ENCODE data around the gene SPATS2. TPM values are rescaled to one million over a fixed set of nuclear protein-coding genes. Genes with fewer than 3 reads are reported as not detected.
"Not testable (repeated sequence)": the region's sequence is repeated elsewhere in the genome, so short reads cannot be mapped to it uniquely, and the experiment has no call there.

The SPATS2 gene
- total RNA-seq, 1 donor from 2014 or later = 21.3 TPM

DNA sequence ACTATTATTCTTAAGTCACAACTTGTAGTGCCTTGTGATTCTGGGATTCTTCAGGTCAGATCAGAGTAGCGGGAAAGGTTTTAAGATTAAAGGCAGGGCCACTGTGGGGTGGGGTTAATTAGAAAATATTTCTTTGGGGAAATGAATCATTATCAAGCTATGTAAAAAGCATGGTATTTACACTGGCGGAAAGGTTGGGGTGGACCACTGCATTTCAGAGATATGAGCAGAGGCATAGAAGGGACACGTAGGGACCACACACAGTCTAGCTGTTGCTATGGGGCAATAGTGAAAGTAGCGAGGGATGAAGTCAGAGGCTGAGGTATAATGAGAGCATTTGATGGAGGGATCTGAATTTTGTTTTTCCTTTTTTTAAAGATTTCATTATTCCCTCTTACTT, 139.9 kb downstream of the SPATS2 start:
- Histone ChIP-seq H3K36me3 (ENCODE audit: control insufficient read depth, insufficient read depth, low read length) (no peaks in the 10 kb centered on the region), H3K4me3 (ENCODE audit: low read depth, low read length) (no peak overlapping the region), H3K27me3 (ENCODE audit: control insufficient read depth, insufficient read depth, low read length) (no peaks in the 10 kb centered on the region)
- FAIRE-seq = no peak
- DNase-seq (ENCODE audit: low read depth) = peak; percentile 91
- TF ChIP-seq CTCF (IDR thresholded peaks at IDR 0.05; ENCODE audit: insufficient read depth, low read length, severe bottlenecking) = no peak

GRCh38 chr12:49509681-49510080, 142.4 kb downstream of the SPATS2 start:
- H3K27me3 ChIP-seq (ENCODE audit: control insufficient read depth, insufficient read depth, low read length); DNase-seq (ENCODE audit: low read depth); H3K36me3 ChIP-seq (ENCODE audit: control insufficient read depth, insufficient read depth, low read length); FAIRE-seq; H3K4me3 ChIP-seq (ENCODE audit: low read depth, low read length): not testable (repeated sequence)

DNA sequence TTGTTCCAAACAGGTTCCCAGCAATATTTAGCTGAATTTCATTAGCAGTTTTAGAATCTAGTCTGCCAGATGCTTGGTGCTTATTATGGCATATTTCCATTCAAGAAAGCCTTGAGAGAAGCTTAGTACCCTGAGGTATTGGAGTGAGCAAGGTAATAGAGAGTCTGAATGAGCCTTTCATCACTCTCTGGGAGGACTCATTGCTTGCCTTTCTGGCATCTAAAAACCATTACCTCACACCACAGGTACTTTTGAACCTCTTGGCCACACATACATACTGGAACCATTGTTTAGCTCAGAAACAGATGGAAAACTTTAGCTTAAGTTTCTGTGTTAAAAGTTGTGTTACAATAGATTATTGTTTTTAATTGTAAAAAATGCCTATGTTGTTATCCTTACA, 144.1 kb downstream of the SPATS2 start:
- Histone ChIP-seq H3K36me3 (ENCODE audit: control insufficient read depth, insufficient read depth, low read length) (no peaks in the 10 kb centered on the region), H3K4me3 (ENCODE audit: low read depth, low read length) (no peak overlapping the region), H3K27me3 (ENCODE audit: control insufficient read depth, insufficient read depth, low read length) (no peaks in the 10 kb centered on the region)
- FAIRE-seq (no peak), DNase-seq (ENCODE audit: low read depth) (no peak)
- no peak for TF ChIP-seq CTCF (IDR thresholded peaks at IDR 0.05; ENCODE audit: insufficient read depth, low read length, severe bottlenecking)

- no peak for FAIRE-seq
- Histone ChIP-seq H3K27me3 (ENCODE audit: control insufficient read depth, insufficient read depth, low read length) (no peaks in the 10 kb centered on the region), H3K4me3 (ENCODE audit: low read depth, low read length) (no peak overlapping the region), H3K36me3 (ENCODE audit: control insufficient read depth, insufficient read depth, low read length) (no peaks in the 10 kb centered on the region)
- TF ChIP-seq CTCF (IDR thresholded peaks at IDR 0.05; ENCODE audit: insufficient read depth, low read length, severe bottlenecking) = no peak
- no peak for DNase-seq (ENCODE audit: low read depth)
These were observed 145.3 kb downstream of the SPATS2 start for GRCh38 chr12:49512546-49512945.

- no peaks in the 10 kb centered on the region for H3K36me3 ChIP-seq (ENCODE audit: control insufficient read depth, insufficient read depth, low read length)
- no peak for FAIRE-seq
- TF ChIP-seq CTCF (IDR thresholded peaks at IDR 0.05; ENCODE audit: insufficient read depth, low read length, severe bottlenecking) = no peak
- H3K27me3 ChIP-seq (ENCODE audit: control insufficient read depth, insufficient read depth, low read length) = no peaks in the 10 kb centered on the region
- H3K4me3 ChIP-seq (ENCODE audit: low read depth, low read length) = no peak overlapping the region
- peak; percentile 83 for DNase-seq (ENCODE audit: low read depth)
These were observed 148.0 kb downstream of the SPATS2 start for GRCh38 chr12:49515266-49515665.

DNA sequence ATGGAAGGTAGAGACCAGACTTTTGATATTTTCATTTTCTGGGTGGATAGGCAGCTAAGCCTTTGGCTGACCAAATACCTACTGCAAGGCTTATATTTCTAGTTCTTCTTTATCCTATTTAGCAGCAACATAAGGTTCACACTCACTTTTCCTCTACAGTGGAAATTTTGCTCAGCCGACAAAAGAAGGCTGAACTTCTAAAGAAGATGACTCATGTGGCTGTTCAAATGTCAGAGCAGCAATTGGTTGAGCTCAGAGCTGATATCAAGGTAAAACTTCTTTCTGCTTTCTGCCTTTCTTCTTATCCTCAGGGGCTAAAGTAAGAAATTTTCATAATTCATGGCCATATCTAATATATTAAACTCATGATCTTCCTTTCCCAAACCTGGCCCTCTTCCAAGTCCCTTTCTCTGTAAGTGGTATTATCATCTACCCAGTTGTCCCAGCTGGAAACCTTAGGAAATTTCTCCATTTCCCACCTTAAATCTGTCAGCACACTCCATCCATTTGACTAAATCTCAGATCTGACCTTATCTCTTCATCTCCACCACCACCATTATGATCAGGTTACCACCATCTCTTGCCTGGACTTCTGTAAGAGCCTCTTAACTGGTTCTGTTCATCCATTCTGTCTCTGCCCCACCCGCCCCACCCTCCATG, 151.8 kb downstream of the SPATS2 start:
- FAIRE-seq (no peak), DNase-seq (ENCODE audit: low read depth) (no peak)

More for the DNA sequence above, 151.8 kb downstream of the SPATS2 start:
- peaks cover 3% of the 10 kb centered on the region for H3K36me3 ChIP-seq (ENCODE audit: control insufficient read depth, insufficient read depth, low read length)
- H3K4me3 ChIP-seq (ENCODE audit: low read depth, low read length) = no peak overlapping the region
- TF ChIP-seq CTCF (IDR thresholded peaks at IDR 0.05; ENCODE audit: insufficient read depth, low read length, severe bottlenecking) = no peak
- no peaks in the 10 kb centered on the region for H3K27me3 ChIP-seq (ENCODE audit: control insufficient read depth, insufficient read depth, low read length)
